SK-N-SH (cell line): ENCODE results near the gene SAMD1. TPM values are rescaled to one million over a fixed set of nuclear protein-coding genes. Genes with fewer than 3 reads are reported as not detected.

Experiments
- CTCF ChIA-PET: fragments of 300-600, 350-600 bp; formaldehyde crosslinking; extraction: SDS; loops from one replicate; lab custom pipeline; 2021; lab: Yijun Ruan, JAX
- POLR2A ChIA-PET: fragments of 350-600 bp; sonication (Branson Sonifier 250); formaldehyde crosslinking; extraction: SDS; loops from one replicate; lab custom pipeline; 2020; ENCODE audit warnings: antibody characterized with exemption, inconsistent platforms; lab: Yijun Ruan, JAX
- DNase-seq: peaks from one replicate; pipeline ENCODE4 v3.0.0; 2012
- H2AFZ ChIP-seq: fragments of 200-600 bp; sonication (generic); 2 replicates; pipeline ENCODE4 v1.8.1; 2016; ENCODE audit warnings: antibody characterized with exemption, mild to moderate bottlenecking, low read depth
- H3F3A ChIP-seq: fragments of 200-600 bp; sonication (generic); replicated peaks from 2 replicates; pipeline ENCODE3; 2016; ENCODE audit warnings: antibody characterized with exemption, mild to moderate bottlenecking; ENCODE audit not compliant: insufficient read depth
- H3K27ac ChIP-seq, 2 experiments: fragments of 200-500 bp in 1 of 2; fragments of 200-600 bp in 1 of 2; sonication (Bioruptor generic) in 1 of 2; sonication (generic), shearing (Covaris generic) in 1 of 2; 2 replicates each; pipeline versions ENCODE4 v1.5.1 to v1.6.1; 2014 to 2016; ENCODE audit warnings: low read depth in 2 of 2, inconsistent platforms in 1 of 2, low read length in 1 of 2, mild to moderate bottlenecking in 1 of 2, mixed read lengths in 1 of 2
- H3K27me3 ChIP-seq: fragments of 200-600 bp; sonication (generic), shearing (Covaris generic); 2 replicates; pipeline ENCODE4 v1.6.1; 2016; ENCODE audit warnings: mixed run types; ENCODE audit not compliant: insufficient read depth
- H3K36me3 ChIP-seq, 2 experiments: fragments of 200-500 bp in 1 of 2; fragments of 200-600 bp in 1 of 2; sonication (Bioruptor generic) in 1 of 2; sonication (generic) in 1 of 2; replicated peaks in 1 of 2; 2 replicates each; pipeline versions ENCODE3 to v1.5.1; 2014 to 2016; ENCODE audit warnings: low read length in 1 of 2, mild to moderate bottlenecking in 1 of 2; ENCODE audit not compliant: insufficient read depth in 2 of 2, control insufficient read depth in 1 of 2
- H3K4me1 ChIP-seq, 2 experiments: fragments of 200-500 bp in 1 of 2; fragments of 200-600 bp in 1 of 2; sonication (Bioruptor generic) in 1 of 2; sonication (generic), shearing (Covaris generic) in 1 of 2; 2 replicates each; pipeline versions ENCODE4 v1.5.1 to v1.6.1; 2014 to 2016; ENCODE audit warnings: low read depth in 1 of 2, low read length in 1 of 2, mixed run types in 1 of 2; ENCODE audit not compliant: insufficient read depth in 2 of 2, control insufficient read depth in 1 of 2
- H3K4me2 ChIP-seq: fragments of 200-600 bp; sonication (generic), shearing (Covaris generic); 2 replicates; pipeline ENCODE4 v1.6.1; 2017; ENCODE audit warnings: mixed run types
- H3K4me3 ChIP-seq, 2 experiments: fragments of 200-500 bp in 1 of 2; fragments of 200-600 bp in 1 of 2; sonication (Bioruptor generic) in 1 of 2; sonication (generic), shearing (Covaris generic) in 1 of 2; 2 replicates each; pipeline versions ENCODE4 v1.5.1 to v1.8.1; 2014 to 2016; ENCODE audit warnings: low read depth in 2 of 2, inconsistent platforms in 1 of 2, low read length in 1 of 2, mild to moderate bottlenecking in 1 of 2, mixed read lengths in 1 of 2, moderate library complexity in 1 of 2
- H3K79me2 ChIP-seq: fragments of 200-600 bp; sonication (generic); 2 replicates; pipeline ENCODE4 v1.8.1; 2017; ENCODE audit warnings: mild to moderate bottlenecking; ENCODE audit not compliant: insufficient read depth
- H3K9ac ChIP-seq: fragments of 200-600 bp; sonication (generic); 2 replicates; pipeline ENCODE4 v1.6.1; 2017; ENCODE audit warnings: mixed run types
- H3K9me2 ChIP-seq: fragments of 200-600 bp; sonication (generic); 2 replicates; pipeline ENCODE4 v1.6.1; 2017; ENCODE audit warnings: mixed run types
- H3K9me3 ChIP-seq: fragments of 200-600 bp; sonication (generic); 2 replicates; pipeline ENCODE4 v1.6.1; 2017; ENCODE audit warnings: mixed run types, mild to moderate bottlenecking, moderate library complexity
- H4K20me1 ChIP-seq: fragments of 200-600 bp; sonication (generic); 2 replicates; pipeline ENCODE4 v1.6.1; 2017; ENCODE audit warnings: mild to moderate bottlenecking, mixed run types; ENCODE audit not compliant: insufficient read depth
- CHD2 ChIP-seq: fragments of 150-350 bp; IDR thresholded peaks from 2 replicates; pipeline ENCODE4 v1.6.1; 2018; ENCODE audit warnings: low read length; ENCODE audit not compliant: partially characterized antibody
- GABPA ChIP-seq: IDR thresholded peaks from 2 replicates; pipeline ENCODE4 v1.4.0; 2012; ENCODE audit warnings: low read depth, mild to moderate bottlenecking
- MEF2A ChIP-seq: IDR thresholded peaks from 2 replicates; pipeline ENCODE4 v1.4.0; 2012; ENCODE audit warnings: low read depth, borderline replicate concordance
- NFIC ChIP-seq: IDR thresholded peaks from 2 replicates; pipeline ENCODE4 v1.4.0; 2012; ENCODE audit warnings: borderline replicate concordance
- POLR2AphosphoS5 ChIP-seq: IDR thresholded peaks from 2 replicates; pipeline ENCODE4 v1.6.1; 2012; ENCODE audit warnings: low read depth, low read length
- RCOR1 ChIP-seq: fragments of 150-350 bp; IDR thresholded peaks from 2 replicates; pipeline ENCODE4 v1.6.1; 2017; ENCODE audit warnings: antibody characterized with exemption, low read length
- SIN3A ChIP-seq: IDR thresholded peaks from 2 replicates; pipeline ENCODE4 v1.6.1; 2012; ENCODE audit warnings: low read depth, mild to moderate bottlenecking, low read length, moderate library complexity, borderline replicate concordance
- SMC3 ChIP-seq: IDR thresholded peaks from 2 replicates; pipeline ENCODE4 v1.6.1; 2012; ENCODE audit warnings: low read depth, low read length, improper control_type of control experiment
- TAF1 ChIP-seq: IDR thresholded peaks from 2 replicates; pipeline ENCODE4 v1.6.1; 2012; ENCODE audit warnings: low read depth, mild to moderate bottlenecking, low read length, moderate library complexity, borderline replicate concordance
- TCF12 ChIP-seq: IDR thresholded peaks from 2 replicates; pipeline ENCODE4 v1.4.0; 2012
- WGBS: methylation state at CpG from one replicate; pipeline ENCODE4 v1.1.6; 2017; ENCODE audit warnings: low lambda C conversion rate; 5-methylcytosine and 5-hydroxymethylcytosine counted together
- polyA plus RNA-seq, 3 experiments: library from polyadenylated mRNA; depleted of rRNA; stranded (reverse); fragments of >200 nt; gene quantifications; 2 replicates each; pipeline ENCODE4 v1.2.3, GENCODE V29; 2012
- TF ChIP-seq, protein P1 (sequence below): IDR thresholded peaks from 2 replicates; pipeline ENCODE4 v1.4.0; 2012; ENCODE audit warnings: low read depth
- TF ChIP-seq, protein P2 (sequence below): fragments of 150-350 bp; IDR thresholded peaks from 2 replicates; pipeline ENCODE4 v1.6.1; 2017; ENCODE audit warnings: antibody characterized with exemption, low read length, low read depth, borderline replicate concordance
- TF ChIP-seq, protein P3 (sequence below): fragments of 200-600 bp; sonication (generic); IDR thresholded peaks from 2 replicates; pipeline ENCODE4 v1.6.1; 2017; ENCODE audit warnings: antibody characterized with exemption, mild to moderate bottlenecking, moderate library complexity
- TF ChIP-seq, protein P4 (sequence below): IDR thresholded peaks from 2 replicates; pipeline ENCODE4 v1.4.0; 2012; ENCODE audit warnings: low read depth, borderline replicate concordance
- TF ChIP-seq, protein P5 (sequence below): IDR thresholded peaks from 2 replicates; pipeline ENCODE4 v1.6.1; 2012; ENCODE audit warnings: mild to moderate bottlenecking, low read depth, low read length, moderate library complexity

The SAMD1 gene
- polyA plus RNA-seq, 1 of the 3 experiments (the other 2 are of a cell fraction): 19.0 TPM

DNA sequence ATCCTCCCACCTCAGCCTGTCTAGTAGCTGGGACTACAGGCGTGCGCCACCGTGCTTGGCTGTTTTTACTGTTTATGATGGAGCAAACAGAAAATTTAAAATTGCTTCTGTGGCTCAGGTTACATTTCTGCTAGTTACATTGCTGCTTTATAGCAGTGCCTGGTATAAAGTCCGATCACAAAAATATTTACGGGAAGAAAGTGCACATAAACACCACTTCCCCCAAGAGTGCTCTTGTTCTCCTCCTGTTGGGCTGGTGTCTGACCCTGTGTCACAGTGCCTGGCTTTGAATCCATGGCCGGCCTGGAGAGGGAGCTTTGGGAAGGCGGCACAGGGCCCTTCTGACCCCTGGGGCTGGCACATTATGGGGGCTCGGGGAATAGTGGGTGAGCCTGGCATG lies 15.1 kb upstream of the SAMD1 start:
- Histone ChIP-seq H3K4me3 (no peak overlapping the region), H3K79me2 (peaks cover 13% of the 10 kb centered on the region; the same call in 1 of the 2 replicates), H3K27me3 (no peaks in the 10 kb centered on the region), H3F3A (no peaks in the 10 kb centered on the region), H4K20me1 (no peaks in the 10 kb centered on the region), H3K4me2 (no peak overlapping the region), H3K9ac (no peak overlapping the region), H3K36me3 (peaks cover 7 to 9% of the 10 kb centered on the region in 2 experiments), H3K27ac (no peak overlapping the region), H3K9me2 (no peaks in the 10 kb centered on the region), H3K4me1 (no peaks in the 10 kb centered on the region), H3K9me3 (no peaks in the 10 kb centered on the region), H2AFZ (no peak overlapping the region)
- CTCF ChIA-PET: interaction anchor here (0.8 to 1.3 kb wide), 2 partner anchors 9 to 32 kb away, joined by 3 to 4 read pairs; no protein-coding TSS in a partner anchor
- DNase-seq: no peak
- POLR2A ChIA-PET: no interaction called here
- TF ChIP-seq, protein P1, sequence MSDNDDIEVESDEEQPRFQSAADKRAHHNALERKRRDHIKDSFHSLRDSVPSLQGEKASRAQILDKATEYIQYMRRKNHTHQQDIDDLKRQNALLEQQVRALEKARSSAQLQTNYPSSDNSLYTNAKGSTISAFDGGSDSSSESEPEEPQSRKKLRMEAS: no peak
- TF ChIP-seq, protein P2, sequence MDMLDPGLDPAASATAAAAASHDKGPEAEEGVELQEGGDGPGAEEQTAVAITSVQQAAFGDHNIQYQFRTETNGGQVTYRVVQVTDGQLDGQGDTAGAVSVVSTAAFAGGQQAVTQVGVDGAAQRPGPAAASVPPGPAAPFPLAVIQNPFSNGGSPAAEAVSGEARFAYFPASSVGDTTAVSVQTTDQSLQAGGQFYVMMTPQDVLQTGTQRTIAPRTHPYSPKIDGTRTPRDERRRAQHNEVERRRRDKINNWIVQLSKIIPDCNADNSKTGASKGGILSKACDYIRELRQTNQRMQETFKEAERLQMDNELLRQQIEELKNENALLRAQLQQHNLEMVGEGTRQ: no peak
- TF ChIP-seq SMC3: no peak
- TF ChIP-seq, protein P3, sequence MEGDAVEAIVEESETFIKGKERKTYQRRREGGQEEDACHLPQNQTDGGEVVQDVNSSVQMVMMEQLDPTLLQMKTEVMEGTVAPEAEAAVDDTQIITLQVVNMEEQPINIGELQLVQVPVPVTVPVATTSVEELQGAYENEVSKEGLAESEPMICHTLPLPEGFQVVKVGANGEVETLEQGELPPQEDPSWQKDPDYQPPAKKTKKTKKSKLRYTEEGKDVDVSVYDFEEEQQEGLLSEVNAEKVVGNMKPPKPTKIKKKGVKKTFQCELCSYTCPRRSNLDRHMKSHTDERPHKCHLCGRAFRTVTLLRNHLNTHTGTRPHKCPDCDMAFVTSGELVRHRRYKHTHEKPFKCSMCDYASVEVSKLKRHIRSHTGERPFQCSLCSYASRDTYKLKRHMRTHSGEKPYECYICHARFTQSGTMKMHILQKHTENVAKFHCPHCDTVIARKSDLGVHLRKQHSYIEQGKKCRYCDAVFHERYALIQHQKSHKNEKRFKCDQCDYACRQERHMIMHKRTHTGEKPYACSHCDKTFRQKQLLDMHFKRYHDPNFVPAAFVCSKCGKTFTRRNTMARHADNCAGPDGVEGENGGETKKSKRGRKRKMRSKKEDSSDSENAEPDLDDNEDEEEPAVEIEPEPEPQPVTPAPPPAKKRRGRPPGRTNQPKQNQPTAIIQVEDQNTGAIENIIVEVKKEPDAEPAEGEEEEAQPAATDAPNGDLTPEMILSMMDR: no peak
- TF ChIP-seq SIN3A: no peak
- no peak for TF ChIP-seq MEF2A
- no peak for TF ChIP-seq GABPA
- TF ChIP-seq NFIC: no peak
- no peak for TF ChIP-seq TCF12
- TF ChIP-seq, protein P4, sequence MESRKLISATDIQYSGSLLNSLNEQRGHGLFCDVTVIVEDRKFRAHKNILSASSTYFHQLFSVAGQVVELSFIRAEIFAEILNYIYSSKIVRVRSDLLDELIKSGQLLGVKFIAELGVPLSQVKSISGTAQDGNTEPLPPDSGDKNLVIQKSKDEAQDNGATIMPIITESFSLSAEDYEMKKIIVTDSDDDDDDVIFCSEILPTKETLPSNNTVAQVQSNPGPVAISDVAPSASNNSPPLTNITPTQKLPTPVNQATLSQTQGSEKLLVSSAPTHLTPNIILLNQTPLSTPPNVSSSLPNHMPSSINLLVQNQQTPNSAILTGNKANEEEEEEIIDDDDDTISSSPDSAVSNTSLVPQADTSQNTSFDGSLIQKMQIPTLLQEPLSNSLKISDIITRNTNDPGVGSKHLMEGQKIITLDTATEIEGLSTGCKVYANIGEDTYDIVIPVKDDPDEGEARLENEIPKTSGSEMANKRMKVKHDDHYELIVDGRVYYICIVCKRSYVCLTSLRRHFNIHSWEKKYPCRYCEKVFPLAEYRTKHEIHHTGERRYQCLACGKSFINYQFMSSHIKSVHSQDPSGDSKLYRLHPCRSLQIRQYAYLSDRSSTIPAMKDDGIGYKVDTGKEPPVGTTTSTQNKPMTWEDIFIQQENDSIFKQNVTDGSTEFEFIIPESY: no peak
- no peak for TF ChIP-seq CHD2
- TF ChIP-seq RCOR1: no peak
- no peak for TF ChIP-seq POLR2AphosphoS5
- 96% methylated on average over 8 of the region's 8 CpGs for WGBS

DNA sequence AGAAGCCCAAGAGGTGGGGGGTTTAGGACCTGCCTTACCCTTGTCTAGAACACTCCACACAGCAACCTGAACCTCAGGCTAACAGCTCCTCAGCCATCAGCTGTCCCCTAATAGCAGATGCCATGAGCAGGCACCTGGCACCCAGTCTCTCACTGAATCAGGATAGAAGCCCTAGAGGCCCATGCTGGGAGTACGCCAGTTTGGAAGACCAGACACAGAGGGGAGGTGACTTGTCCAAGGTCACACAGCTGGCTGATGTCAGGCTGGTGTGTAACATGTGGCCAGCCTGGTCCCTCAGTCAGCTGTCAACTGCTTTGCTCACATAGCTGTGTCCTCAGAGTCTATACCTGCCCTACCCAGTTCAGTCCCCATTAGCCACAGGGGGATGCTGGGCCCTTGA lies 12.8 kb upstream of the SAMD1 start:
- H3K9ac ChIP-seq: no peak overlapping the region
- peaks cover 7 to 10% of the 10 kb centered on the region in 2 experiments for H3K36me3 ChIP-seq
- ChIA-PET CTCF (interaction anchor here (1.1 to 1.7 kb wide), 2 partner anchors 29 to 31 kb away, joined by 4 to 7 read pairs; partner anchors contain the start of gene MISP3), POLR2A (no interaction called here)
- H3K27ac ChIP-seq: no peak overlapping the region
- no peaks in the 10 kb centered on the region for H4K20me1 ChIP-seq
- H3K27me3 ChIP-seq: no peaks in the 10 kb centered on the region
- no peaks in the 10 kb centered on the region for H3K4me1 ChIP-seq
- WGBS: 100% methylated on average over 1 of the region's 1 CpG
- H3K9me2 ChIP-seq: no peaks in the 10 kb centered on the region
- H3K4me2 ChIP-seq: no peak overlapping the region
- DNase-seq: no peak
- H3K9me3 ChIP-seq: no peaks in the 10 kb centered on the region
- no peak overlapping the region for H2AFZ ChIP-seq
- no peaks in the 10 kb centered on the region for H3K79me2 ChIP-seq
- H3K4me3 ChIP-seq: no peak overlapping the region
- H3F3A ChIP-seq: no peaks in the 10 kb centered on the region
- TF ChIP-seq, protein P2: no peak
- TF ChIP-seq, protein P5, sequence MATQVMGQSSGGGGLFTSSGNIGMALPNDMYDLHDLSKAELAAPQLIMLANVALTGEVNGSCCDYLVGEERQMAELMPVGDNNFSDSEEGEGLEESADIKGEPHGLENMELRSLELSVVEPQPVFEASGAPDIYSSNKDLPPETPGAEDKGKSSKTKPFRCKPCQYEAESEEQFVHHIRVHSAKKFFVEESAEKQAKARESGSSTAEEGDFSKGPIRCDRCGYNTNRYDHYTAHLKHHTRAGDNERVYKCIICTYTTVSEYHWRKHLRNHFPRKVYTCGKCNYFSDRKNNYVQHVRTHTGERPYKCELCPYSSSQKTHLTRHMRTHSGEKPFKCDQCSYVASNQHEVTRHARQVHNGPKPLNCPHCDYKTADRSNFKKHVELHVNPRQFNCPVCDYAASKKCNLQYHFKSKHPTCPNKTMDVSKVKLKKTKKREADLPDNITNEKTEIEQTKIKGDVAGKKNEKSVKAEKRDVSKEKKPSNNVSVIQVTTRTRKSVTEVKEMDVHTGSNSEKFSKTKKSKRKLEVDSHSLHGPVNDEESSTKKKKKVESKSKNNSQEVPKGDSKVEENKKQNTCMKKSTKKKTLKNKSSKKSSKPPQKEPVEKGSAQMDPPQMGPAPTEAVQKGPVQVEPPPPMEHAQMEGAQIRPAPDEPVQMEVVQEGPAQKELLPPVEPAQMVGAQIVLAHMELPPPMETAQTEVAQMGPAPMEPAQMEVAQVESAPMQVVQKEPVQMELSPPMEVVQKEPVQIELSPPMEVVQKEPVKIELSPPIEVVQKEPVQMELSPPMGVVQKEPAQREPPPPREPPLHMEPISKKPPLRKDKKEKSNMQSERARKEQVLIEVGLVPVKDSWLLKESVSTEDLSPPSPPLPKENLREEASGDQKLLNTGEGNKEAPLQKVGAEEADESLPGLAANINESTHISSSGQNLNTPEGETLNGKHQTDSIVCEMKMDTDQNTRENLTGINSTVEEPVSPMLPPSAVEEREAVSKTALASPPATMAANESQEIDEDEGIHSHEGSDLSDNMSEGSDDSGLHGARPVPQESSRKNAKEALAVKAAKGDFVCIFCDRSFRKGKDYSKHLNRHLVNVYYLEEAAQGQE: no peak
- TF ChIP-seq MEF2A: no peak
- no peak for TF ChIP-seq TAF1
- no peak for TF ChIP-seq GABPA
